NCI-H1436 (cell line): ENCODE data around the gene DCAF15.
"Not testable (repeated sequence)": the region's sequence is repeated elsewhere in the genome, so short reads cannot be mapped to it uniquely, and the experiment has no call there.

Experiments used
- DNase-seq: peaks from one replicate; lab custom pipeline; 2025; lab: John Stamatoyannopoulos, UW

Gene DCAF15, protein sequence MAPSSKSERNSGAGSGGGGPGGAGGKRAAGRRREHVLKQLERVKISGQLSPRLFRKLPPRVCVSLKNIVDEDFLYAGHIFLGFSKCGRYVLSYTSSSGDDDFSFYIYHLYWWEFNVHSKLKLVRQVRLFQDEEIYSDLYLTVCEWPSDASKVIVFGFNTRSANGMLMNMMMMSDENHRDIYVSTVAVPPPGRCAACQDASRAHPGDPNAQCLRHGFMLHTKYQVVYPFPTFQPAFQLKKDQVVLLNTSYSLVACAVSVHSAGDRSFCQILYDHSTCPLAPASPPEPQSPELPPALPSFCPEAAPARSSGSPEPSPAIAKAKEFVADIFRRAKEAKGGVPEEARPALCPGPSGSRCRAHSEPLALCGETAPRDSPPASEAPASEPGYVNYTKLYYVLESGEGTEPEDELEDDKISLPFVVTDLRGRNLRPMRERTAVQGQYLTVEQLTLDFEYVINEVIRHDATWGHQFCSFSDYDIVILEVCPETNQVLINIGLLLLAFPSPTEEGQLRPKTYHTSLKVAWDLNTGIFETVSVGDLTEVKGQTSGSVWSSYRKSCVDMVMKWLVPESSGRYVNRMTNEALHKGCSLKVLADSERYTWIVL

DNA sequence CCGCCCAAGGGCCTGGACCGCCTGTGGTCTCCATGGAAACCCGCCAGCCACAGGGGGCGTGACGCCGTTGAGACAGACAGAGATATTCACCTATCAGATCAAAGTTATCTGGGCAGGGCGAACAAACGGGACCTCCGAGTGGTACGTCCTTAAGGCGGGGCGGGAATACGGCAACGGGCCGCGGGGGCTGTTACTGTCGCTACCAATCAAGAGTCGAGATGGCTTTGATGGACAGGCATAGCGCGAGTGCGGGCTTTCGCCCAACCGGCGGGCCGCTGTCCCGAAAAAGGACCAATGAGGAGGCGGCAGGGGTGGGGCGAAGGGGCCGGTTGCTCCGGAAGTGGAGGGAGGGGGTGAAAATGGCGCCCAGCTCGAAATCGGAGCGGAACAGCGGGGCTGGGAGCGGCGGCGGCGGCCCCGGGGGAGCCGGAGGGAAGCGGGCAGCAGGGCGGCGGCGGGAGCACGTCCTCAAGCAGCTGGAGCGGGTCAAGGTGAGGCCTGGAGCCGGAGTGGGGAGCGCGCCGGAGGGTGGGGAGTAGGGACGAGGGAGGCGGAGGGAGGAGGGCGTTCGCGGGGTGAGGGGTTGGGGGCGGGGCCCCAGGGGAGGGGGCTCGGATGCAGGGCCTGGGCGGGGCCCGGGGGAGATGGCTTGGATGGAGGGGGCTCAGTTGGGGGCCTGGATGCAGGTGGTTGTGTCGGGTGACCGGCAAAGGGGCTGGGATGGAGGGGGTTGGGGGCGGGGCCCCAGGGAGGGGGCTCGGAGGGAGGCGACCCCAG lies at the start of gene DCAF15:
DCAF15 (plus strand) TSS at position 356 of the 777 bp plus-strand sequence; CDS start at position 360, 4 bp downstream.
- peak; percentile 99 for DNase-seq

DNA sequence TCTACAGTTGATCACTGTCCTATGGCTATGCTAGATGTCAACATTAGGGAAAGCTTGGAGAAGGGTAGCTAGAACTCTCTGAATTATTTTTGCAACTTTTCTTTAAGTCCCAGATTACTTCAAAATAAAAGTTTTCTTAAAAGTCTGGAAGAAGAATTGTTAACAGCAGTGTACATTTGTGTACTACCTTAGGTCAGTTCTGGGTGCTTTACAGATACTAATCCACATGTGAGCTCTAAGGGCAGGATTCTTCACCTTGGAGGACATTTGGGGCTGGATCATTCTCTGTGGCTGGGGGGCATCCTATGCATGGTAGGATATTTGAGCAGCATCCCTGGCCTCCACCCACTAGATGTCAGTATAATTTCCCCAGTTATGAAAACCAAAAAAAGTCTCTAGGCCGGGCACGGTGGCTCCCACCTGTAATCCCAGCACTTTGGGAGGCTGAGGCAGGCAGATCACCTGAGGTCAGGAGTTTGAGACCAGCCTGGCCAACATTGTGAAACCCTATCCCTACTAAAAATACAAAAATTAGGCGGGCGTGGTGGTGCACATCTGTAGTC lies 49.2 kb upstream of the DCAF15 start:
- no peak for DNase-seq

DNA sequence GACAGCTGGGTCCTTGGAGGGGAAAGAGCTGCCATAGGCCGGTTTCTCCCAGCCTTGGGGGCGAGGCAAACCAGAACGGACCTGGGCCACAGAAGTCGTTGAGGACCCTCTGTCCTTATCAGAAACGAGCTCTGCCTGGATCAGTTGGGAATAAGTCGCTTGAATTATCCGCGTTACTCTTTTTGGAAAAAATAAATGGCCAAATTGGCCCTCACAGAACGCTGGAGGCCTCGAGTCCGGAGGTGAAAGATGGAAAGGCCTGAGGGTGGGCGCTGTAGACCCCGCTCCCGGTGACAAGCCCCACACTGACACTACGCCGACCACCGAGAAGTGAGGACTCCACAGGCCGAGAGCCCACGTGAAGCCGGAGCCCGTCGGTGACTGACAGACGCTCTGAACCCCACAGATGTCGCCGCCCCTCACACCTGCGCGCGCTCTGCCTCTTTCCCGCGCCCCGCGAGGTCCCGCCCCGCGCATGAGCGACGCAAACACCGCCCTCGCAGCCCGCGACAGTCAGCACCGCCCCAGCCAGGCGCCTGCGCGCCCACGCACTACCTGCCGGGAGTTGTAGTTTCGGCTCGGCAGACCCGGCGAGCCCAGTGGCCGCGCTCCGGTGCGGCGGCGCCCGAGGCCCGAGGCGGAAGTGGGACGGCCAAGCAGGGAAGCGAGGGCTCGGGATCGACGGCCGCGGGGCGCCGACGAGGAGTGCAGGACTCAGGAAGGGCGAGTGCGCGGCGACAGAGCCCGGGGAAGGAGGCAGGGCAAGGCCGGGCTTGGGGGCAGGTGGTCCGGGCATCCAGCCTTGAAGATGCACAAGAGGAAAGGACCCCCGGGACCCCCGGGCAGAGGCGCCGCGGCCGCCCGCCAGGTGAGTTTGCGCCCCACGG lies 46.4 kb upstream of the DCAF15 start, which contains the start of the genes BRME1 and CC2D1A:
BRME1 (minus strand) TSS at position 484 of the 887 bp plus-strand sequence. CDS start 1,225 bp downstream, outside the sequence.
CC2D1A (plus strand) TSS at position 568 of the 887 bp plus-strand sequence; CDS start at position 809, 241 bp downstream.
- DNase-seq = peak; percentile 89

DNA sequence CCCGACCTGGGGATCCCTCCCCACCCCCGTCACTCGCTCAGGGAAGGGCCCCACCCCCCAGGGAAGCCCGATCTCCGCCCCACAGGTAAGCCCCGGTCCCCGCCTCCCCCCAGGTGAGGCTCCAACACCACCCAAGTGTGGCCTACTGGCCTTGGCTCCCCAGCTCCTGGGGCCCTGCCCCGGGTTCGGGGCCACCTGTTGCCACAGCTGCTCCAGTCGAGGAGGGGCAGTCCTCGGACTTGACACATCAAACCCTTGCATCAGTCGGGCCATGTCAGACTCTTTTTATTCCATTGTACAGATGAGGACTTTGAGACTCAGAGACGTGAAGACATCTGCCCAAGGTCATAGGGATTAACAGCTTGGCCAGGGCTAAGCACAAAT lies 45.8 kb upstream of the DCAF15 start:
- no peak for DNase-seq

DNA sequence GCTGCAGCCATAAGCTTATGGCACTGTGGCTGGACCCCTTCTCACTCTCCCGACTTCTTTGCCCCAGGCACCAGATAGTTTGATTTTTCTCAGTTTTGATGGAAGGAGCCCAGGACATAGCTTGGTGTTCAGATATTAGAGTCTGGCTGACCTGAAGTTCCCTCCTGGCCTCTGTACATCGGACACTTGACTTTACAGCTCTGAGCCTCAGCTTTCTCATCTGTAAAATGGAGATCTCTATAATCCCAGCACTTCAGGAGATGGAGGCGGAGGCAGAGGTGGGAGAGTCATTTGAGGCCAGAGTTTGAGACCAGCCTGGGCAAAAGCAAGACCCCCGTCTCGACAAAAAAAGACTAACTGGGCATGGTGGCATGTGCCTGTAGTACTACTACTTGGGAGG lies 45.4 kb upstream of the DCAF15 start:
- no peak for DNase-seq

DNA sequence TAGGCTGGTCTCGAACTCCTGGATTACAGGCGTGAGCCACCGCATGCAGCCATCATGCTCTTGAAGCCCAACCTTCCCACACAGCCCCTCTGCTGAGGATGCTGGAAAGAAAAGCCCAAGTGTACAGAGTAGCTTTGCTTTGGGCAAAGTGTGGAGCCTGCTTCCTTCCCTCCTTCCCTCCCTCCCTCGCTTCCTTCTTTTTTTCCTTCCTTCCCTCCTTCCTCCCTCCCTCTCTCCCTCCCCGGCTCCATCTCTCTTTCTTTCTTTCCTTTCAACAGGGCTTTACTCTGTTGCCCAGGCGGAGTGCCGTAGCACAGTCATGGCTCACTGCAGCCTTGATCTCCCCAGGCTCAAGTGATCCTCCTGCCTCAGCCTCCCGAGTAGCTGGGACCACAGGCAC lies 43.6 kb upstream of the DCAF15 start:
- DNase-seq = no peak

DNA sequence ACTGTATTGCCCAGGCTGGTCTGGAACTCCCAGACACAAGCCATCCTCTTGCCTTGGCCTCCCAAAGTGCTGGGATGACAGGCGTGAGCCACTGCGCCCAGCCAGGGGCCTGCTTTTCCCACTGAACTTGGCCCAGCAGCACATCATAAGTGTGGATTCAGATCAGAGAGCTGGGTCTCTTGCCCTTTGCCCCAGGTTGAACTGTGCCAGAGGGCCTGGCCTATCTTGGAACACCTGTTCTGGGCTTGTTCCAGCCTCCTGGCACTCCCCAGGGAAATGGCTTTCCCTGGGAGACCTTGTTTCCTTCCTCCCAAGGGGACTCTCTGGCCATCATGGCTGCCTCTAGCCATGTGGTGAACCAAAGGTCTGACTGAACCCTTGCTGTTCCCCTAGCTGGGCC lies 42.9 kb upstream of the DCAF15 start:
- no peak for DNase-seq

DNA sequence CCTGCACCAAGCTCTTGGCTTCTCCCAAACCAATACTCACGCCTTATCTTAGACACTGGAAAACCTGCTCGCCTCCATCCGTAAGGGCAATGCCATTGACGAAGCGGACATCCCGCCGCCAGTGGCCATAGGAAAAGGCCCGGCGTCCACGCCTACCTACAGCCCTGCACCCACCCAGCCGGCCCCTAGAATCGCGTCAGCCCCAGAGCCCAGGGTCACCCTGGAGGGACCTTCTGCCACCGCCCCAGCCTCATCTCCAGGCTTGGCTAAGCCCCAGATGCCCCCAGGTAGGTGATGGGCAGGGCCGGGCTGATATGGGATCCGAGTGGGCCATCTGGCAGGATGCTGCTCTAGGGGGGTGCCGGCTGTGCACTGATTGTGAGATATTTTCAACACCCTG lies 39.0 kb upstream of the DCAF15 start:
- no peak for DNase-seq

DNA sequence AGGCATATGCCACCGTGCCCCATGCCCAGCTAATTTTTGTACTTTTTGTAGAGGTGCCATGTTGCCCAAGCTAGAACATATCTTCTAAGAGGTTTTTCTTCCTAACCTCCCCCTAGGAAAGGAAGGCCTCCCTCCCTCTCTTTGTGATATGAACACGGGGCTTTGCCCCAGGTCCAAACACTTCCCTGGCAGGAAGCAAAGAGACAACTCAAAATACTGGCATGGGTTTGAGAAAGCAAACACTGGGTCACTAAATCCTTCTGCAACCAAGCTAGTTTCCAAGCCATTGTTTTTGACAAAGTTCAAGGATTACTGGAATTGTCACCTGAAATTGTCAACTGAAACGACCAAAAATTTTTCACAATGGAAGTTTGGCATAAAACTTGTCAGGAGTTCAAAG lies 37.5 kb upstream of the DCAF15 start:
- DNase-seq = no peak

DNA sequence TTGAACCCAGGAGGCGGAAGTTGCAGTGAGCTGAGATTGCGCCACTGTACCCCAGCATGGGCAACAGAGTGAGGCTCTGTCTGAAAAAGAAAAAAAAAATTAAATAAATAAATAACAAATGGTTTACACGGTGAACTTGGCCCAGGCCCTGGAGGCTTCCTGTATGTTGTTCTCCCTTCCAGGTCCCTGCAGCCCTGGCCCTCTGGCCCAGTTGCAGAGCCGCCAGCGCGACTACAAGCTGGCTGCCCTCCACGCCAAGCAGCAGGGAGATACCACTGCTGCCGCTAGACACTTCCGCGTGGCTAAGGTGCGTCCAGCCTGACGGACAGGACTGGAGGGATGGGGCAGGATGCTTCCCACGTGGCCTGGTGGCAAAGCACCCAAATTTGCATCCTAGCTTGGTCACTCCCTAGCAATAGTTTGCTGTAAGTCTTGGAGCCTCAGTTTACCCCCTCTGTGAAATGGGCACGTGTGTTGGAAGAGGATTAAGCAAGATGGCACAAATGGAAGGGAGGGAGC lies 34.4 kb upstream of the DCAF15 start:
- no peak for DNase-seq

DNA sequence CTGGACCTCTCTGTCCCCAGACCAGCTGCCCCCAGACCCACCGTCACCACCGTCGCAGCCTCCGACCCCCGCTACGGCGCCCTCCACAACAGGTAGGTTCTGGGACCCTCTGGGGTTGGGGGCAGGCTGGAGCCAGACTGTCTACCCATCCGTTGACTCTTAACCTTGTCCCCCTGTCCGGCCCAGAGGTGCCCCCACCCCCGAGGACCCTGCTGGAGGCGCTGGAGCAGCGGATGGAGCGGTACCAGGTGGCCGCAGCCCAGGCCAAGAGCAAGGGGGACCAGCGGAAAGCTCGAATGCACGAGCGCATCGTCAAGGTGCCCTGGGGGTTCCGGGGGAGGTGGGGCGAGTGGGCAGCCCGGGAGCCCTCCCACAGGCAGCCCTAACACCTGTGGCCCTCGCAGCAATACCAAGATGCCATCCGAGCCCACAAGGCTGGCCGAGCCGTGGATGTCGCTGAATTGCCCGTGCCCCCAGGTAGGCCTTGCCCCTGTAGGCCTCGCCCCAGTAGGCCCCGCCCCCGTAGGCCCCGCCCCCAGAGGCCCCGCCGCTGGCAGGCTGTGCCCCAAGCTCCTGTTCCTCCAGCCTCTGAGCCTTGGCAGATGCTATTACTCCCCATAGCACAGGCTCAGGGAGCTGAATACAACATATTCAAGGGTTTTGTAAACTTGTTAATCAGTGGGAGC lies 33.4 kb upstream of the DCAF15 start:
- no peak for DNase-seq

DNA sequence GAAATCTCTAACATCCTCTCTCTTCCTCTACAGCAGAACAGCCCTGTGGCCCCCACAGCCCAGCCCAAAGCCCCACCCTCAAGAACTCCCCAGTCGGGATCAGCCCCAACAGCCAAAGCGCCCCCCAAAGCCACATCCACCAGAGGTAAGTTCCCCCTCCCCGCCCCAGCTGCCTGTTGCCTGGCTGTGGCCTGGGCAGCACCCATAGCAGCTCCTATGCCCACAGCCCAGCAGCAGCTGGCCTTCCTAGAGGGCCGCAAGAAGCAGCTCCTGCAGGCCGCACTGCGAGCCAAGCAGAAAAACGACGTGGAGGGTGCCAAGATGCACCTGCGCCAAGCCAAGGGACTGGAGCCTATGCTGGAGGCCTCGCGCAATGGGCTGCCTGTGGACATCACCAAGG lies 31.8 kb upstream of the DCAF15 start:
- no peak for DNase-seq

DNA sequence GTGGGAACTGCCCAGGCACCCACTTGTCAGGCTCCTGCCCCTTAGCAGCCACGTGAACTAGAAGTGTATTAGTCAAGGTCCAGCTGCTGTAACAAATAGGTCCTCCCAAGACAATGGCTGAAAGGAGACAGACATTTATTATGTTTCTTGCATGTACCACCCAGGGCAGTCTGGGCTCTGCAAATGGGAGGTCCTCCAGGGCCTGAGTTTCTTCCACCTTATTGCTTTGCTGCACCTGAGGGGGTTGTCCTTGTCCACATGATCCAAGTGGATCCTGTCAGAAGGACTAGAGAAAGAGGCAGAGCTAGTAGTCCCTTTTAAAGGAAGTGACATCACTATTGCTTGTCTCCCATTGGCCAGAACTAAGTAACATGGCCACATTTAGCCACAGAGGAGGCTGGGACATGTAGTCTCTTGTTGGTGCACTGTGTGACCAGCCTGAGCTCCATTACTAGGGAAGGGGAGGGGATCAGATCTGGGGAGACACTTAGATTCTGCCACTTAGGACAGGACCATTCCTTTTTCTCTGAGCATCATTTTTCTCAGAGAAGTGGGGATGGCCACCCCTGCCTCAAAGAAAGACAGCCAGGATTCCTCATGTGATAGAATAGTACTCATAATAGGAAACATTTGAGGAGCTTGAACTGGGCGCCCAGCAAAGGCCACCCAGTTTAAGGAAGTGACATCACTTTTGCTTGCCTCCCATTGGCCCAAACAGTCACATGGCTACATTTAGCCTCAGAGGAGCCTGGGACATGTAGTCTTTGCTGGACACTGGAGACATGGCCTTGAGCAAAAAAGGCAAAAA lies 31.2 kb upstream of the DCAF15 start:
- no peak for DNase-seq

DNA sequence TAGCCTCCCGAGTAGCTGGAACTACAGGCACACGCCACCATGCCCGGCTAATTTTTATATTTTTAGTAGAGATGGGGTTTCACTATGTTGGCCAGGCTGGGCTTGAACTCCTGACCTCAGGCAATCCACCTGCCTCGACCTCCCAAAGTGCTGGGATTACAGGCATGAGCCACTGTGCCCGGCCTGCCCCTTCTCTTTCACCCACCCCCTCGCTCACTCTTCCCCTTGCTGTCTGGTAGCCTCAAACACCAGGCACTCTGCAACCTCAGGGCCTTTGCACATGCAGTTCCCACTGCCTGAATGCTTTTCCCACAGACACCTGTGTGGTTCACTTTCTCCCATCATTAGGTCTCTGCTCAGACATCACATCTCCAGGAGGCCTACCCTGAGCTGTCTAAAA lies 30.2 kb upstream of the DCAF15 start:
- not testable (repeated sequence) for DNase-seq

DNA sequence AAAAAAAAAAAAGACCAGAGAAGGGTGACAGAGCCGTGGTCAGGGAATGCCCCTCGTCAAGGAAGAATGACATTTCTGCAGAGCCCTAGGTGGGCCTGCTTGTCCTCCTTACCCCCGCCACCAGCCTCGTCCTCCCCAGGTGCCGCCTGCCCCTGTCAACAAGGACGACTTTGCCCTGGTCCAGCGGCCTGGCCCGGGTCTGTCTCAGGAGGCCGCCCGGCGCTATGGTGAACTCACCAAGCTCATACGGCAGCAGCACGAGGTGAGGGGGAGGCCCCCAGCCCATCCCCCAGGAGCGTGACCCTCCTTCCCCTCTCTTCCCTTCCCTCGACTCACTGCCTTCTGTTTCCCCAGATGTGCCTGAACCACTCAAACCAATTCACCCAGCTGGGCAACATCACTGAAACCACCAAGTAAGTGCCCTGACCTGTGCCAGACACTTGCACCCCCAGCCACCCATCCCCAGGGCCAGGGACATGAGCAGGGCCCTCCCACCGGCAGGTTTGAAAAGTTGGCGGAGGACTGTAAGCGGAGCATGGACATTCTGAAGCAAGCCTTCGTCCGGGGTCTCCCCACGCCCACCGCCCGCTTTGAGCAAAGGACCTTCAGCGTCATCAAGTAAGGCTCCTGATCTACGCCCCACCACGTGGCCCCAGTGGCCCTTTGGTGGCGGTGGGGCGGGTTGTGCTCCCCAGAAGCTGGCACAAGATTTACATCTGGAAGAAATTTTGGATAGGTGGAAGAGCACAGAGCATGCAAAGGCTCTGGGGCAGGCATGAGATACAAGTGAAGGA lies 28.9 kb upstream of the DCAF15 start:
- no peak for DNase-seq

DNA sequence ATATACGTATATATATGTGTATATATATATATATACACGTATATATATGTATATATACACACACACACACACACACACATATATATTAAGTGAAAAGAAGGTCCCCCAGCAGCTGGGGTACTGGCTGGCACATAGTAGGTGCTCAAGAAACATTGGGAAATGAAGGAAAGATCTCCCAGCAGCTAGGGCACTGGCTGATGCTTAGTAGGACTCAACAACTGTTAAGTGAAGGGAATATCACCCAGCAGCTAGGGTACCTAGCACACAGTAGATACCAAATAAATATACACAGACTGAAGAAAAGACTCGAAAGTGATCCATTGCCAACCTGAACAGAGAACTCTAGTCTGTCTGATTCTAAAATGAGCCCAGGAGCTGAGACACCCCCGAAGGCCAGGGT lies 26.3 kb upstream of the DCAF15 start:
- no peak for DNase-seq

DNA sequence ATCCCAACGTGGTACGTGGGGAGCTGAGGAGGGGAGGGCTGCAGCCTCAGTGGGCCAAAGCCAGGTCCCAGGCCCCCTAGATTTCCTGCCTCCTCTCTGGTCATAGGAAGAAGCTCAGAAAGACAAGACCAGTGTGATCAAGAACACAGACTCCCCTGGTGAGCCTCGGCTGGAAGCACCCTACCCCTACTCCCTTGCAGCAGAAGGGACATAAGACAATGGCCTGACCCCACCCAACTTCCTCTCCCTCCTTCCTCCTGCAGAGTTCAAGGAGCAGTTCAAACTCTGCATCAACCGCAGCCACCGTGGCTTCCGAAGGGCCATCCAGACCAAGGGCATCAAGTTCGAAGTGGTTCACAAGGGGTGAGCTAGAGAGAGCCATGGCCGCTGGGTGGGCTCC lies 25.6 kb upstream of the DCAF15 start:
- DNase-seq = no peak

DNA sequence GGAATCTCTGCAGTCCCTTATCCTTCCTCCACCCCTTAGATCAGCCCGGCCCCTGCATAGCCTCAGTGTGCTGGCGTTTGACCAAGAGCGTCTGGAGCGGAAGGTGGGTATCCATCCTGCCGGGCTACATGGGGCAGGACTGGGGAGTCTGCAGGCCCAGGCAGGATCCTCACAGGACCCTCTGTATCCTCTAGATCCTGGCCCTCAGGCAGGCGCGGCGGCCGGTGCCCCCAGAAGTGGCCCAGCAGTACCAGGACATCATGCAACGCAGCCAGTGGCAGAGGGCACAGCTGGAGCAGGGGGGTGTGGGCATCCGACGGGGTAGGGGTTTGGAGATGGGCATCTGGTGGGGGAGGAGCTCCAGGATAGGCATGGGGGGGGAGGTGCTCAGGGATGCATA lies 23.0 kb upstream of the DCAF15 start:
- no peak for DNase-seq

DNA sequence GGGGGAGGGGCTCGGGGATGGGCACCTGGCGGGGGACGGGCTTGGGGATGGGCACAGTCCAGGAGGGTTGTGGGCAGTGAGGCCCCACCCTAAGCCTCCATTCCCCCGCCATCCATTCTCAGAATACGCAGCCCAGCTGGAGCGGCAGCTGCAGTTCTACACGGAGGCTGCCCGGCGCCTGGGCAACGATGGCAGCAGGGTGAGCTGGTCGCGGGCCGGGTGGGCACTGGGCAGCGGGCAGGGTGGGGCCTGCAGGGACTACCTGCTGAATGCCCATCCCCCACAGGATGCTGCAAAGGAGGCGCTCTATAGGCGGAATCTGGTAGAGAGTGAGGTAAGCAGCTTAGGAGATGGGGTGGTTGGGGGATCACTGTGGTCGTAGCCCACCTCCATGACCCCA lies 22.4 kb upstream of the DCAF15 start:
- DNase-seq = no peak
